ENCODE results near the gene PALB2.

PALB2 gene

DNA sequence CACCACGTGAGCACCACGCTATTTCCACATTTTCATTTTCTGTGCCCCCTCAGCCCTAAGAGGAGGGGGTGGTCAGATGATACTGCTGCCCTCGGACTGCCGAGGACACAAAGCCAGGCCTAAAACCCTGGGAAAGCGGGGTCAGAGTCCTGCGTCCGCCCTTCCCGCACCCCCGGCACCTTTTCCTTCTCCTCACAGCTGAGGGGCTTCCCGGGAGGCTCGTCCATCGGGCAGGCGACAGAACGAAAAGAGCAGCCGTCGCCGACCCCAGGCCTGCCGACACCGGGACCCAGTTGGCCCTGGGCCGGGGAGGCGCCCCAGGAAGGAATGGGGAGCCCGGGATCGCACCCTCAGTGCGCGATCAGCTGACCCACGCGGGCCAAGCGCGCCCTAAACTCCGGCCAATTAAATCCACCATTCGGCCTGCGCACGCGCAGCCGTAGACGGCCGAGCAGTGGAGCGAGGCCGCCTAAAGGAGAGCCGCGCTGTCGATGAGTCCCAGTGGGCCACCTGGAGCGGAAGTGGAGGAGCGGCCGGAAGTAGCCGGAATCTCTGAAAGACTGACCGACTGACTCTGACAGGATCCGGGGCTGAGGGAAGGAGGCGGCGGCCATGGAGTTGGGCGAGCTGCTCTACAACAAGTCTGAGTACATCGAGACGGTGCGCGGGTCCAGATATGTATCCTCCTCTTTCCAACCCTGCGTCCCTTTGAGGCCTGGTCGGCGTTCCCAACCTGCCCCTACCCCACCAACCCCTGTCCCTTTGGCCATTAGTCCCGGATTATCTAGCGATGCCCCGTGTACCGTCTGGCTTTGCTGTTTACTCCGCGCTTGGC lies at the start of gene PALB2, which contains the start of gene DCTN5:
Gene PALB2 (minus strand): TSS at position 380 of the 835 bp plus-strand sequence. CDS start 153 bp downstream, at position 227.
Gene DCTN5 (plus strand): TSS at position 536 of the 835 bp plus-strand sequence. CDS start 77 bp downstream, at position 613.
- peak; percentile 77 to 83 for DNase-seq (ENCODE audit: low read depth in 2 of 2)

DNA sequence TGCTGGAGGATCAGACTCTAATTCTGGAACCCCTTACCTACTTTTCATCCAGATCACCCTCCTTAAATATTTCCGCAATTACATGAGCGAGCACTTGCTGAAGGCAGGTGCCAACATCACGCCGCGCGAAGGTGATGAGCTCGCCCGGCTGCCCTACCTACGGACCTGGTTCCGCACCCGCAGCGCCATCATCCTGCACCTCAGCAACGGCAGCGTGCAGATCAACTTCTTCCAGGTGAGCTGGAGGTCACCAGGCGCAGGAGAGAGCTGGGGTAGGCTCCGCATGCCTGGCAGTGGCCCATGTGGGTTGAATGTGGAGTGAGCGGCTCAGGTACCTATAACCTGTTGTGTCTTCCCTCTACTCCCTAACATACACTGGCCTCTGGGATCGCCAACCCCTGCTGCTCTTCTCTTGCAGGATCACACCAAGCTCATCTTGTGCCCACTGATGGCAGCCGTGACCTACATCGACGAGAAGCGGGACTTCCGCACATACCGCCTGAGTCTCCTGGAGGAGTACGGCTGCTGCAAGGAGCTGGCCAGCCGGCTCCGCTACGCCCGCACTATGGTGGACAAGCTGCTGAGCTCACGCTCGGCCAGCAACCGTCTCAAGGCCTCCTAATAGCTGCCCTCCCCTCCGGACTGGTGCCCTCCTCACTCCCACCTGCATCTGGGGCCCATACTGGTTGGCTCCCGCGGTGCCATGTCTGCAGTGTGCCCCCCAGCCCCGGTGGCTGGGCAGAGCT lies 48.5 kb upstream of the PALB2 start:
- DNase-seq (ENCODE audit: low read depth in 2 of 2): no peak

DNA sequence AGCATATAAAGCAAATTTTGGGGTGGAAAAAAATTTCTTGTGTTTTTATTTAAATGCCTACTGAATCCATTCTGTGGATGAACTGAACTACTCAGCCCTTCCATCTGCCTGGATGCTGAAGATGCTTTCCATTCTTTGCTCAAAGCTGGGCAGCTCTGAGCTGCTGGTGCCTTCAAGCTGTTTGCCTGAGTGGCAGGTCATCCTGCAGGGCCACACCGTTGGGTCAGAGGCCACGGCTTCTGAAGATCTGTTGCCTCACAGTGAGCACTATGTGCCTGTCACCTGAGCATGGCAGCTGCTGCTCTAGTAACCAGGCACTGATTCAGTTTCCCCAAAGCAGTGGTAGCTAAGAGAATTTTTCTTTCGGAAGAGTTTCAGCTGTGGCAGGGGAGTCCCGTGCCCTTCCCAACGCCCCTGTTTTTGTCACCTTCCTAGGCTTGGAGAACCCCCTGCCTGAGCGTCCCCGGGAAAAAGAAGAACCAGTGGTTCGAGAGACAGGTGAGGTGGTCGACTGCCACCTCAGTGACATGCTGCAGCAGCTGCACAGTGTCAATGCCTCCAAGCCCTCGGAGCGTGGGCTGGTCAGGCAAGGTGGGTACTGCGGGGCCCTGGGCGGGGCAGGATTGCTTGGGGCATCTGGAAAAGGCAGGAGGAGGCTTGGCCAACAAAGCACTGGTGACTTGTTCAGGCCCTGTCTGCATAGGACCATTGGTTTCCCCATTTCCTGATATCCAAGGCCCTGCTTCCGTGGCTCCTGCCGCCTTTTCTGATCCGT lies 46.1 kb upstream of the PALB2 start:
- DNase-seq (ENCODE audit: low read depth in 2 of 2): no peak

DNA sequence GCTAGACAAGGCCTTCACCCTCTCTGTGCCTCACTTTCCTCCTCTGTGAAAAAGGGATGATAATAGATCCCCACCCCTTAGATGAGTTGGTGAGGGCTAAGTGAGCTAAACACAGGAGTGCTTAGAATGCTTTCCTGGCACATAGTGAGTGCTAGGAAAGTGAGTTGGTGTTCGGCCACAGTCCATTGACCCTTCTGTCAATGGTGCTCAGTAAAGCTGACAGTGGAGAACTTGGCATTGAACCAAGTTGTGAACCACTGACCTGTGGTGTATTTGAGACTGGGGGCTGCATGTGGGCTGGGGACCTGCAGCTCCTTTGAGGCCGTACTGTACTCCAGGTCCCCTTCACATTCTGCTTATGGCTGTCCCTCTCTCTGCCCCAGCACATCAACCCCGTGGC lies 42.4 kb upstream of the PALB2 start:
- DNase-seq (ENCODE audit: low read depth in 2 of 2): no peak

DNA sequence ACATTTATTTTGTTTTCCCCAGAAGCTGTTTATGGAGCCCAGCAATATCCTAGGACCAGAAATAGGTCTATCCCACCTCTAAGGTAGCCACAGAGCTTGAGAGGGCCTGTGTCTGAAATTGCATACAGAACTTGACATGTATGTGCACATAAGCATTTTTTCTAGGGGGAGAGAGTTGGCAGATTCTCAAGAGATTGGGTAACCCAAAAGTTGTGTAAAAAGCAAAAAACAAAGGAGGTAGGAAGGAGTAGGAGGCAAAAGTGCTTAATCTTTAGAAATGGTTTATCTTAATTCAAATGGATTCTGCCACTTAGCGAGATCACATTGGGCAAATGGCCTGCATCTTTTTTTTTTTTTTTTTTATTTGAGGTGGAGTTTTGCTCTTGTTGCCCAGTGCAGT lies 41.1 kb upstream of the PALB2 start:
- DNase-seq (ENCODE audit: low read depth in 2 of 2): no peak

DNA sequence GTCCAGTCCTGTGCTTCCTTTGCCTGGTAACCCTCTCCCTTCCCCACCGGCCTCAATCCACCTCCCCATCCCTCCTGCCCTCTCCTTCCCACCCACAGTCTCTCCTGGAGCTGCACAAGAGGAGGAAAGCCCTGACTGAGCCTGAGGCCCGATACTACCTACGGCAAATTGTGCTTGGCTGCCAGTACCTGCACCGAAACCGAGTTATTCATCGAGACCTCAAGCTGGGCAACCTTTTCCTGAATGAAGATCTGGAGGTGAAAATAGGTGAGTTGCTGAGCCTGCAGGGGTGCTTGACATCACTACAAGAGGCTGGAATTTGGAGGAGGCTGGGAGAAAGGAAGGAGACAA lies 38.9 kb upstream of the PALB2 start:
- DNase-seq (ENCODE audit: low read depth in 2 of 2): no peak

DNA sequence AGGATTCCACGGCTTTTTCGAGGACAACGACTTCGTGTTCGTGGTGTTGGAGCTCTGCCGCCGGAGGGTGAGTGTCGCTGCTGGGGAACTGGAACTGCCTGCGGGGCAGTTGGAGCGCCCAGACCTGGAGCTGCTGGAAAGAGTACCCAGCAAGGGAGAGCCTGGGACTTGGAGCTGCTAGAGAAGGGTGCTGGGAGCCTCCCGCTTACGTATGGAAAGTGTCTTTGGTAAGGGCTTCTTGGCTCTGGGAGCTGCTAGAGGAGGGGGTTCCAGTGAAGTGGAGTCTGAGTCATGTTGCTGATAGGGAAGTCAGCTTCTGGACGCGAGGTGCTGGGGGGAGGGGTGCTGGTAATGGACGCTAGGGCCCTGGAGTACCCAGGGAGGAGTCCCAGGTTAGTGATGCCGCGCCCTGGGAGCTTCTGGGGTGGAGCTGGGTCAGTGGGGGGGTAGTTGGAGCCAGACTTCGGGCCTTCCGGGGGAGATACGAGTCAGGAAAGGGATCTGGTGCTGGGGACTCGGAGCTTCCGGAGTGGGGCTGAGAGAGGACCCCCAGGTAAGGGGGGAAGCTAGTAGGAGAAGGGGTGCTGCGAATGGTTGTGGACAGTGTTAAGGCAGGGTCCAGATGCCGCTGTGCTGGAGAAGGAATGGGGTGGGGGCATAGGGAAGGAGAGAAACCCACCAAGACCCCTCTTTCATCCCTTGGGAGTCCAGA lies 38.3 kb upstream of the PALB2 start:
- no peak for DNase-seq (ENCODE audit: low read depth in 2 of 2)

DNA sequence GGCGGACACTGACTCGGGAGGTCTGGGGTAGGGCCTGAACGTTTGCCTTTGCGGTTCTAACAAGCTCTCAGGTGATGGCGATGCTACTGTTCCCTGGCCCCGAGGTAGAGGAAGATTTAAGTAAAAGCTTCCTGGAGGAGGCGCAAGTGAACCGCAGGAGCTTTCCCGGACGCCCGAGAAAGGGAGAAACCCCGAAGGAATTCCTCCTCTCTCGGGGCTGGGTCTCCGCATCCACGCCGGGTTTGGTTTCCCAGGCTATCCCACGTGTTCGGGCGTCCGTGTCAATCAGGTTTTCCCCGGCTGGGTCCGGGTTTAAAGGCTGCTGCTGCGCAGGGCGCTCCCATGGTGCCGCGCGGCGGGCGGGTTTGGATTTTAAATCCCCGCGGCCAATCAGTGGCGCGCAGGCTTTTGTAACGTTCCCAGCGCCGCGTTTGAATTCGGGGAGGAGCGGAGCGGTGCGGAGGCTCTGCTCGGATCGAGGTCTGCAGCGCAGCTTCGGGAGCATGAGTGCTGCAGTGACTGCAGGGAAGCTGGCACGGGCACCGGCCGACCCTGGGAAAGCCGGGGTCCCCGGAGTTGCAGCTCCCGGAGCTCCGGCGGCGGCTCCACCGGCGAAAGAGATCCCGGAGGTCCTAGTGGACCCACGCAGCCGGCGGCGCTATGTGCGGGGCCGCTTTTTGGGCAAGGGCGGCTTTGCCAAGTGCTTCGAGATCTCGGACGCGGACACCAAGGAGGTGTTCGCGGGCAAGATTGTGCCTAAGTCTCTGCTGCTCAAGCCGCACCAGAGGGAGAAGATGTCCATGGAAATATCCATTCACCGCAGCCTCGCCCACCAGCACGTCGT lies 37.5 kb upstream of the PALB2 start, which contains the start of gene PLK1:
Gene PLK1 (plus strand): TSS at position 460 of the 844 bp plus-strand sequence. CDS start 44 bp downstream, at position 504.
- peak; percentile 26 to 51 for DNase-seq (ENCODE audit: low read depth in 2 of 2)

DNA sequence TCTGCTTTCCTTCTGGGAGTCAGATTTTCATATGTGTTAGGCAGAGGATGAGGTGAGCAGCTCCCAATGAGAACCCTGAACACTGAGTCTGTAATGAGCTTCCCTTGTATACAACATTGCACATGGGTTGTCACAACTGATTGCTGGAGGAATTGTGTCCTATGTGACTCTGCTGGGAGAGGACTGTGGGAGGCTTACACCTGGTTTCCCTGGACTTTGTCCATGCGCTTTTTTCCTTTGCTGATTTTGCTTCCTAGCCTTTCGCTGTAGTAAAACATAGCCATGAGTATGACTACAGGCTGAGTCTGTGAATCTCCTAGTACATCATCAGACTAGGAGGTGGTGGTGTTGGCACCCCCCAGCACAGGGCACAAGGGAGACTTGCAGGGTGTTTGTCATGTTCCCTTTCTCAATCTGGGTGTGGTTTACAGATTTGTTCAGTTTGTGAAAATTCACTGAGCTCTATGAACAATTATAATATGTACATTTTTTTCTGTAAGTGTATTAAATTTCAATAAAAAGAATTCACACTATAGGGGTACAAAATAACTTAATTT lies 35.9 kb upstream of the PALB2 start:
- no peak for DNase-seq (ENCODE audit: low read depth in 2 of 2)

DNA sequence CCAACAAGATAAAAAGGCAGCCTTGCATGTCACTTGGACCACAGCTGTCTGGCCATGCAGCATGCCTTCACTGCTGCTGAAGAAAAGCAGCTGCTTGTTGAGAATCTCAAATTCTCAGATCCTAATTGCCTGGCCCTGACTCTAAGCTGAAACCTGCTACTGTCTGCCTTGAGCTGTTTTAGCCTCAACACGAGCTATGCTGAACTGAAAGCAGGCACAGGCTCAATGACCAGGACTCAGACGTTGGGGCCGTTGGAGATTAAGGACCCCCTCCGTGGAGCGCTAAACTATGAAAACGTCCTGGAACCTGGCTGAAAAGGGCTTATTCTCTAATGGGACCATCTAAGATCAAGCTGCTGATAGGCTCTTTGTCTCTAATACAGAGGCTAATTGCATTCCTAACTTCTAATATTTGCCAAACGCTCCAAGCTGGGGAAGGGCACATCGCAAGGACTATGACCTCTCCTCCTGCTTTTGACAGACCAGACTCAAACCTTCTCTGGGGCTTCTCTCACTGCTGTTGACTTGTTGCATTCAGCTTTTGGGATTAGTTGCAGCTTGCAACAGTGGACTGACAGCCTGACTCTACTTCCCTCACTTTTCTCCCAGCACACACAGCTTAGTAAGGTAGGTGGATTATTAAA lies 33.0 kb upstream of the PALB2 start:
- DNase-seq (ENCODE audit: low read depth in 2 of 2): no peak

DNA sequence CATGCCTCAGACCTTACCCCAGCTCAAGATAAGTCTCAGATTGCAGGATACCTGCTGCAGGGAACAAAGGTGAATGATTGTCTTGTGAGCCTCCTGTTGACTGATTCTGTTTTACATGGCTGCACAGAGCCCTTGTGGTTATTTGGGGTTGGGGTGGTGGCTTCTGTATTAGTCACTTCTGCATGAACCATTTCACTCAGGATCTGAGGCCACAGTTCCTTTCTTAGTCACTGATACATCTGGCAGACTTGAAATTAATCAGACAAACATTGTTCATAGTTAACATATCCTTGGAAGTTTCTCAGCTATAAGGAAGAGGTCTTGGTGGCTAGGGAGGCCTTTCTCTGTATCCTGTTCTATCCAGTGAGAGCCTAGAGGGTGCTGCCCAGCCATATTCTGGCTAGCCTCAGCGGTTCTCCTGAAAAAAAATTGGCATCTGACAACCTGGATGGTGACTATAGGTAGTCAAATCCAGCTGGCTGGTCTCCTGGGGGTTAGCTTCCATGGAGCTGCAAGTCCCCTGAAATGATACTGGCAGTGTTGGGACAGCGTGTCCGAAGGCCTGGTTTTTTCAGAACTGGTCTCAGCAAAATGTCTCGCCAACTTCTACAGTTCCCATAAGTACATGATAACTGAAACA lies 29.1 kb upstream of the PALB2 start:
- DNase-seq (ENCODE audit: low read depth in 2 of 2): peak in 1 of 2 donors; percentile 8

DNA sequence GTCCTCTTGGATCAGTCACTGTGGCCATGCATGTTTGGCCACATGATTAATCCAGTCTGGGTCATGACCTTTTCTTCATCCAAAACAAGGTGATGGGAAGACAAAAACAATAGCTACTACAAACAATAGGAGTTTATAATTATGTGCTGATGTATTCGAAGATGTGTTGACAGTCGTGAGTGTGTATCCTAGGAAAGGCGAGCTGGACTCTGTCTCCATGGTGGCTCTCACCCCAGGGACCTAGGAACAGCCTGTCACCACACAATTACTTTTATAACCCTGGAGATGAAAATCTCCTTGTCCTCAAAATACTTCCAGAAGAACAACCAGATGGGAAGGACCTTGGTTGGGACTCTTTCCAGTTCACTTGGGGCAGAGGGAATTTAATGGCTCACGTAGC lies 27.8 kb upstream of the PALB2 start:
- DNase-seq (ENCODE audit: low read depth in 2 of 2): no peak

DNA sequence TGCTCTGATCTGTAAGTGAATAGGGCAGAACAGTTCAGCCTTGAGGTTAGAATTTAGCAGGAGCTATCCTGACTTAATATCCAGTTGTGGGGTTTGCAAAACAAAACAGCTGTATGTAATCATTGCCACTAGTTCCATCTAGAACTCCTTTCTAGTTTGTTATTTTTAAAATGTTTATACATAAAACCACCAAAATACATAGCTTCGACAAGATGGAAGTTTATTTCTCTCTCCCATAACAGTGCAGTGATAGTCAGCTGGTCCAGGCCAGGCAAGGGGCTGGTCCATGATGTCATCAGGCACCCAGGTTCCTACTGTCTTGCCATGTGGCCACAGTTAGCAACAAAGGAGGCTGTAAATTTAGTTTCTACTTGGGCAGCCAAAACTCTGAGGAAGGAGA lies 27.1 kb upstream of the PALB2 start:
- DNase-seq (ENCODE audit: low read depth in 2 of 2): no peak

DNA sequence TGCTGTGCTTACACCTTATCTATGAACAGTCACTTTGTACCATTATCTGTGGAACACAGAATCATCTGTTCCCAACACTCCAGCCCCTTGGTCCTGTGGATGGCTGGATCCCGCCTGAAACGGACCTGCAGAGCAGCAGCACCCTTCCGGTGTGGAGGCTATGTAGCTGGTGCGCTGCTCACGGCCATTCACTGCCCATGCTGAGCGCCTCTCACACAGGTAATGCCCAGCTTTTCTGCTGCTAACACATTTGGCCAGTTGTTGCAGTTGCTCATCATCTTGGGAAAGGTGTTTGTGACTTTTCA lies 26.2 kb upstream of the PALB2 start:
- no peak for DNase-seq (ENCODE audit: low read depth in 2 of 2)

DNA sequence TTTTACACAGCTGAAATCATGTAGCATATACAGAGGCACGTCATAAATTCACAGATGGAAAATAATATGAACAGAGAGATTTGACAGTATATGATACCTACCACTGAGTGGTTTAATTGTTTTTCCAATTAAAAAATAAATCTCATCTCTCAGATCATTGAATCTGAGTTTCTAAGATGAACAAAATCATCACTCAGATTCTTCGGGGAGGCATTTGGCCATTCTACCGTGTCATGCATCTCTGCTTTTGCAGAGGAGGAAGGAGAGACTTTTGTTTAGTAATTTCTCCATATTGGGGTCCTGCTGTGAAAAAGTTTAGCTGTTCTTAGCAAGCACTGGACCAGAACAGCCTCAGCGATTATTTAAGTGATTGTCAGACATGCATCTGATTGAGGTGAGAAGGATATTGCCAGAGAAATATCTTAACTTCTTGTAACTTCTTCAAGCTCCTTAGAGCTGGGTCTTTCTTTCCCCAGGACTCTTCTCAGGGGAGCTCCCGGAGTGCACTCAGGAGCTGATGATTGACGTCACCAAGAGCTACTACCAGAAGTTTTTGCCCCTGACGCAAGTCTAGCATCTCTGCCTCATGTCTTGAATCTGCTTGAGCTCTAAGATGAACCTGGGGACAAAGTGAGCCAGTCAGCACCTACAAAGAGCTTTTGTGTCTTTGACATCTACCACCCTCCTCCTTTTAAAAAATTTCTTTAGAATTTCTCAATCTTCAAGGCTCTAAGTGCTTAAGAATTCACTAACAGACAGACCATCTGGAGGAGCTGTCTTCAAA lies 25.7 kb upstream of the PALB2 start:
- DNase-seq (ENCODE audit: low read depth in 2 of 2): no peak

DNA sequence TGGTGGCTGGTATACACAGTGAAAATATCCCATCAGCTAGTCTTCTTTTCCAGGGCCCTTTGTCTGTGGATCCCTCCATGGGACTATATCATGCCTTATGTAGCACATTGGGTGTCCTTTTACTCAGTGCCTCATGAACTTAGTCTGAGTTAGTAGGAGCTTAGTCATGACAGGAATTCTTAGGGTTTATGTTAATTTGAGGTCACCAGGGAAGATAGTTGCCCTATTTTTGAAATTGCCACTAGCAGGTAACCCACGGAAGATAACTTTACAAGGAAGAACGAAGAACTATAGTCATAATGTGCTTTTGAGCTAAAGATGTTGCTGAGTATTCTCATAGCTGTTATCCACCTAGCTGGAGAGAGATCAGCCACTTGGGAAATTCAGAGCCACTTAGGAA lies 22.8 kb upstream of the PALB2 start:
- no peak for DNase-seq (ENCODE audit: low read depth in 2 of 2)

DNA sequence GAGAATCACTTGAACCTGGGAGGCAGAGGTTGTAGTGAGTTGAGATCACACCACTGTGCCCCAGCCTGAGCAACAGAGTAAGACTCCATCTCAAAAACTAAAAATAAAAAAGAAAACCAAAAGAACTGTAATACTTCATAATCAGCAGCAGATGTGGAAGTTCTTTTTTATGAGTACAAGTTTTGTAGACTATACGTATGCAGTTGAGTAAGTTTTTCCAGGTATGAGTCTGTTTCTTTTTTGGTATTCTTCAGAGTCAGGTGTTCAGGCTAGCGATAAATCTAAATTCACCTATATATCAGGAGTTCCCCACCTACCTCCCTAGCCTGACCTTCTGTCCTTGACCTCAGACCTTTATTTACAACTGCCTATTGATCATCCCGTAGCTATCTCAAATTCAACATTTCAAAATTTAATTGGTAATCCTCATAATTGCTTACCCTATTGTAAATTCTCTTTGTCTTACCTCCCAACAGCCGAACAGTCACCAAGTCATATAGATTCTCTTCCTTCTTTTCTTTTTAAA lies 10.9 kb upstream of the PALB2 start:
- DNase-seq (ENCODE audit: low read depth in 2 of 2): no peak

DNA sequence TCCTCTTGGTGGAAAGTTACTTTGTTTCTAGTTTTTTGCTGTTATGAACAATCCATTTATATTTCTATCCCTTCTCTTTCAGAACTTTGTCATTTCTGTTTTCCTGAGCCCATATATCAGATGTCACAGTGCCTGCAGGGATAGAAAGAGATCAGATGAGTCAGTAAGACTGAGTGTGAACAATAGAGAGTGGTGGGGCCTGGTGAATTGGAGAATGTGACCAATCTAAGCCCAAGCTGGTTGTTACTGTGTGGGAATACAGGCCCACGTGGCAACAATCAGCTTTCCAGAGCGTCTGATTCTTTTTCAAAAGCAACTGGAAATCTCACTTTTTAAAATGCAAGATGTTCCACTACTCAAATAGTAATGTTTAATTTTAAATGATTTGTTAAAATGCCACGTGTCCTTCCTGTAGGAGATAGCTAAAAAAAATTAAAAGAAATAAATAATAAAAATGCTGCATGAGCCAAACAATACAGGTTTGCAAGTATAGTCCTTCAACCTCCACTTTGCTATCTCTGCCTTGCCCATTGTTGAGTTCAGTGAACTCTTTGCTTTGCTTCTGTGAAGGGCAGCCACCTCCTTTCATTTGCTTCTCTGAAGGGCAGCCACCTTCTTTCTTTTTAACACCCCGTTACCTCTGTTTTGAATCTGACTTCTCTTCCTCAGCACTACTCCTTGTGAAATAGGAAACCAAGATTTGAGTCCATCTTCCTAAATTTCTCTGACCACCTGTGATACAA lies 9.7 kb upstream of the PALB2 start:
- no peak for DNase-seq (ENCODE audit: low read depth in 2 of 2)
